GM18870 (cell line): ENCODE results near the gene SEPHS2.
"Not testable (repeated sequence)": the region's sequence is repeated elsewhere in the genome, so short reads cannot be mapped to it uniquely, and the experiment has no call there.

Experiments used
- ATAC-seq: cut with Tn5 transposase; IDR thresholded peaks from one replicate; pipeline ENCODE4 v1.9.1; 2021; ENCODE audit warnings: moderate library complexity; ENCODE audit not compliant: unreplicated experiment

SEPHS2 gene

DNA sequence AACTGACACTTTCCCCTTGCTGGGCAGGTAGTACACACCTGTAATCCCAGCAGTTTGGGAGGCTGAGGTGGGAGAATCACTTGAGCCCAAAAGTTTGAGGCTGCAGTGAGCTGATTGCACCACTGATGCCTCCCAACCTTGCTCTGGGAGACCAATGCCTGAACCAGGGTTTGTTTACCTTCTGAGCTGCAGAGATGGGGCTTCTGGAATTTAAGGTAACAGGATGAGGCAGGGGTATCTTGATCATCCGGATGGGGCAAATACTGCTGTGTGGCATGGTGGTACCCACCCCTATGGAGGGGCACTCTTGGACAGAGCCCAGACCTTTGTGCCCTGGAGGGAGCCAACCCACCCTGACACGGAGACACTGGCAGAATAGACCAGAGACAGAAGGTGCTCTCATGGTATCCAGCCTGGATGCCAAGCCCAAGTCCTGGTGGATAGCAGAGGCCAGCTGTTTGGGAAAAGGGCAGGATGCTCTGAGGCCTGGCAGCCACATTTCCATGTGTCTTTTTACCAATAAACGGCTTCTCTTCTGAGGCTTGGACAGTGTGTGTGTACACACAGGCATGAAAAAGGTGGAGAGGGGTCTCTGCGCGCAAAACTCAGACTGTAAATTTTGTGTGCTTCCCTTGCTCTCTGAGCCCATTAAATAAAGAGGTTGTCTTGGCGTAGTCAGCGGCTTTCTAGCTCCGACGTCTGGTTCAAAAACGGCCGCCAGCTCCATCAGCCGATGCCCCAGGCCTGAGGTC, 46.1 kb downstream of the SEPHS2 start:
- no peak for ATAC-seq

DNA sequence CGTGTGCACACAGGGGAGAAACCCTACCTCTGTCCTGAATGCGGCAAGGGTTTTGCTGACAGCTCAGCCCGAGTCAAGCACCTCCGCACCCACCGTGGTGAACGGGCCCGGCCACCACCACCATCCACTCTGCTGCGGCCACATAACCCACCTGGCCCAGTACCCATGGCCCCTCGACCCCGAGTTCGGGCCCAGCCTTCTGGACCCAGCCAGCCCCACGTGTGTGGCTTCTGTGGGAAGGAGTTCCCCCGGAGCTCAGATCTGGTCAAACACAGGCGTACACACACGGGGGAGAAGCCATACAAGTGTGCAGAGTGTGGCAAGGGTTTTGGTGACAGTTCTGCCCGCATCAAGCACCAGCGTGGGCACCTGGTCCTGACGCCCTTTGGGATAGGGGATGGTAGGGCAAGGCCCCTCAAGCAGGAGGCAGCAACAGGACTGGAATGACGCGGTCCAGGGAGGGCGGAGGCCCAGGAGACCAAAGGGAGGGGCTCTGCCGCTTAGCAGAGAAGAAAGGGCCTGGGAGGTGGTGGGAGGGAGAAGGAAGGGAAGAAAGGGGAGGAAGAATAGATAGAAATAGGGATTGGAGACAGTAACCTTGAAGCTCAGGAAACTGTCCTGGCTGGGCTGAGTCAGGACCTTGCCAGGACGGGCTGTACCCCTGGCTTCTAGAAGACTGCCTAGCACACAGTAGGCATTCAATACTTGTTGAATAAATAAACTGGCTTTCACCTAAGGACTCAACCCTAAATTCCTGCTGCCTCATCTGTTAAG, 46.8 kb downstream of the SEPHS2 start:
- ATAC-seq = no peak

DNA sequence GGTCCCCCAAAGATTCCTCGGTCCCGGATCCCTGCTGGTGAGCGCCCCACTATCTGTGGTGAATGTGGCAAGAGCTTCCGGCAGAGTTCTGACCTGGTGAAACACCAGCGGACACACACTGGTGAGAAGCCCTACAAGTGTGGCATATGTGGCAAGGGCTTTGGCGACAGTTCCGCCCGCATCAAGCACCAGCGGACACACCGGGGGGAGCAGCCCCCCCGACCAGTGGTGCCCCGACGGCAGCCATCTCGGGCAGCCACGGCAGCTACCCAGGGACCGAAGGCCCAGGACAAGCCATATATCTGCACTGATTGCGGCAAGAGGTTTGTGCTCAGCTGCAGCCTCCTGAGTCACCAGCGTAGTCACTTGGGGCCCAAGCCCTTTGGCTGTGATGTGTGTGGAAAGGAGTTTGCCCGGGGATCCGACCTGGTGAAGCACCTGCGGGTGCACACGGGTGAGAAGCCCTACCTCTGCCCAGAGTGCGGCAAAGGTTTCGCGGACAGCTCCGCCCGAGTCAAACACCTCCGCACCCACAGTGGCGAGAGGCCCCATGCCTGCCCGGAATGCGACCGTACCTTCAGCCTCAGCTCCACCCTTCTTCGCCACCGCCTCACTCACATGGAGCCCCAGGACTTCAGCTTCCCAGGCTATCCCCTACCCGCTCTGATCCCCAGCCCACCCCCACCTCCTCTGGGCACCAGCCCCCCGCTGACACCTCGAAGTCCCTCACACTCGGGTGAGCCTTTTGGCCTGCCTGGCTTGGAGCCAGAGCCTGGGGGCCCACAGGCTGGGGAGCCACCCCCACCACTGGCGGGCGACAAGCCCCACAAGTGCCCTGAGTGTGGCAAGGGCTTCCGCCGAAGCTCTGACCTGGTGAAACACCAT, 47.7 kb downstream of the SEPHS2 start:
- ATAC-seq = no peak

DNA sequence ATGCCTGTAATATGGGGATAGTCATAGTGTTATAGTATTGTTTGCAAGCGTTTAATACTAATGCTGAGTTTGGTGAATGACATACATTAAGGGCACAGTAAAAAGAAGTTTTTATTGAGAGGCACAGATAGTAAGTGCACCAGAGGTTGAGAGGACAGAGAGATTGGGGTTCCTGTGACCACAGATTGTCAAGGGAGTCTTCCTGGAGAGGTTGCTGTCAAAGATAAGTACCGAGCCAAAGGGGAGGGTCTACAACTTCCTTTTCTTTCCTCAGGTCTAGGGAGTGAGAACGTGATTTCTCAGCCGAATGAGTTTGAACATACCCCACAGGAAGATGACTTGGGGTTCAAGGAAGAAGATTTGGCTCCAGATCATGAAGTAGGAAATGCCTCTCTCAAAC, 48.6 kb downstream of the SEPHS2 start:
- ATAC-seq = no peak

DNA sequence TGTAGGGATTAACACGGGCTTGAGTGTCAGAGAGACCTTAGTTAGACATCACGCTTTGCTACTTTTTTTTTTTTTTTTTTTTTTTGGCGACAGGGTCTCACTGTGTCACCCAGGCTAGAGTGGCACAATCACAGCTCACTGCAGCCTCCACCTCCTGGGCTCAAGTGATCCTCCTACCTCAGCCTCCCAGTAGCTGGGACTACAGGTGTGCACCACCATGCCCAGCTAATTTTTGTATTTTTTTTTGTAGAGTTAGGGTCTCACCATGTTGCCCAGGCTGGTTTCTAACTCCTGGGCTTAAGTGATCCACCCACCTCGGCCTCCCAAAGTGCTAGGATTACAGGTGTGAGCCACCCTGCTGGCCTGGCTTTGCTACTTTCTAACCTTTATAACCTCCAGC, 49.0 kb downstream of the SEPHS2 start:
- ATAC-seq = not testable (repeated sequence)

DNA sequence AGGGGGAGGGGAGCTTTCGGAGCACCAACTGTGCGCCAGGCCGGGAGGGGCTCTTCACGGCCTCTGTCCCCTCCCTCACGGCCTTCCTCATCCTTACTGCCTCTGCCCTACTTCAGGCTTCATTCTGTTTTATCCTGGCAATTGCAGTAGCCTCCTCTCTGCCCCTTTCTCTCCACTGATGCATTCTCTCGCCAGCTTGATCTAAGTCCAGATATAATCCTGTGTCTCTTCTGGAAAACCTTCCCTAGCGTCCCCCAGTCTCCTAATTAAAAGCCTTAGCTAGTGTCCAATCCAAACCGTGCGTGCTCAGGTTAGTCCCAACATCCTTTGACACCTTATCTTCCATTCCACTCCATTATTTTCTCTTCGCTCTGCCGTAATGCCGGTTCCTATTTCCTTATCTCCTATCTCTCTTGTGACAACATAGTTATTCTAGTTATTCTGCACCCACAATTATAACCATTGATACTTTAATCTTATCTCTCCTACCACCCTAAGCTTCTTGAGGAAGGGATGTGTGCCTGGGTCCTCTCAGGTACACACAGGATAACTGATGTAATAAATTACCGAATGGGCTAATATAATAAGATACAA, 49.6 kb downstream of the SEPHS2 start:
- ATAC-seq = no peak

DNA sequence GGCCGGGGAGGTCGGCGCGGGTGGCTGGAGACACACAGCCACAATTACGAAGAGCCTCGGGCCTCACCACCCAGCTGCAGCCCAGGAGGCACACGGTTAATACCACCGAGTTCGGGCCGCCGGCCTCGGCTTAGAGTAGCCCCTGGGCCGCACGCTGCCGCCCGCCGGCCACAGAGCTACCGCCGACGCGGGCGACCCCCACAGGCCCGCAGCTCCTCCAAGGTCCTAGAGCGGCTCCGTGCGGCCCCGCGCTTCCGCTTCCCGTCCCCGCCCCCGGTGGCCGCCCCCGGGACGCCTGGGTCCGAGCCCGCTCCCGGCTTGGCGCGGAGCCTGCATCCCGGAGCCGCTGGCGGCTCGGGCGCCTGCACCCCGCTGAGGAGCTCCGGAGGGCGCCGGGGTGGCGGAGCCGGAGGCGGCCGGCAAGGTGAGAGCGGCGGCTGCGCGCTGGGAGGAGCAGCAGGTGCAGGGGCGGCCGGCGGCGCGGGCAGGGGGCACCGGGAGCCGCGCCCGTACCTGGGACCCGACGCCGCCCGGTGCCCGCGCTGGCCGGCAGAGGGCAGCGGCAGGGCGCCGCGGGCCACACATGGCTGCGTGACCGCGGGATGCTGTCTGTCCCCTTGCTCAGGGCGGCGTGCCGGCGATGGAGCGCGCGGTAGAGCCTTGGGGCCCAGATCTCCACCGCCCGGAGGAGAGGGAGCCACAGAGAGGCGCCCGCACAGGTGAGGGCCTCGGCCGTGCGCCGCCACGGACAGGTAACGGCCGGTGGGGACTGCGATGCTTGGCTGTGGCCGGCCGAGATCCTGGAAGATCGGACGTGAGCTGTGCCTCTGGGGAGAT, 50.3 kb downstream of the SEPHS2 start, which contains the start of gene ZNF48:
ZNF48 (plus strand) TSS at position 266 of the 837 bp plus-strand sequence; CDS start at position 641, 375 bp downstream.
- ATAC-seq = no peak

DNA sequence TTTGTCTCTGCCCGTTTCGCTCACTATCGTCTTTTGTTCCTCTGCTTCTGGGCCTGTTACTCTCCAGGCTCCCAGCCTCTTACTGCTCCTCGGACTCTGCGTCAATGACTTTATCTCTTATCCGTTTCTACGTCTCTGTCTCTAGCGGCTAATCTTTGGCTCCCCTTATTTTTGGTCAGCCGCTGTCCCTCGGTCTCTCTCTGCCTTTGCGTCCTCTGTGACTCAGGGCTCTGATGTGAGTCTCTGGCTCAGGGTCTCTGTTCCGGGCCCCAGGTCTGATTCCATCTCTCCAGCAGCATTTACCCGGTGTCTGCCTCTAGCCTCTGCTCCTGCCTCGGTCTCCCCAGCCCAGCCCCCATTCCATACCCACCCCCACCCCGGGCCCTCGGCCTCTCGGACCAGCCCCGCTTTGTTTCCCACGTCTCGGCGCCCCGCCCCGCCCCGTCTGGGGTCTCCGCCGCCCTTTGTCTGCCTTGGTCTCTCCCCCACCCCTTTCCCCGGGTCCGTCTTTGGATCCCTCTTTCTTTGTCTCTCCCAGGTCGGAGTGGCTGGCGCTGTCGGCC, 51.0 kb downstream of the SEPHS2 start:
- no peak for ATAC-seq
